Bone marrow (tissue), 2 donors: Measurements from ENCODE around the gene PPFIA4.
A peak's percentile ranks its signal among the peaks of the same experiment; 100 is the strongest.
"Not testable (repeated sequence)": the region's sequence is repeated elsewhere in the genome, so short reads cannot be mapped to it uniquely, and the experiment has no call there.

ENCODE experiments used
- DNase-seq, 2 donors: peaks; one replicate each; lab custom pipeline; 2025; lab: John Stamatoyannopoulos, UW

The PPFIA4 gene

GRCh38 chr1:203017061-203017460 lies 9.2 kb upstream of the PPFIA4 start:
- no peak for DNase-seq

- no peak for DNase-seq
Observed at GRCh38 chr1:203017692-203018091, 8.6 kb upstream of the PPFIA4 start.

DNA sequence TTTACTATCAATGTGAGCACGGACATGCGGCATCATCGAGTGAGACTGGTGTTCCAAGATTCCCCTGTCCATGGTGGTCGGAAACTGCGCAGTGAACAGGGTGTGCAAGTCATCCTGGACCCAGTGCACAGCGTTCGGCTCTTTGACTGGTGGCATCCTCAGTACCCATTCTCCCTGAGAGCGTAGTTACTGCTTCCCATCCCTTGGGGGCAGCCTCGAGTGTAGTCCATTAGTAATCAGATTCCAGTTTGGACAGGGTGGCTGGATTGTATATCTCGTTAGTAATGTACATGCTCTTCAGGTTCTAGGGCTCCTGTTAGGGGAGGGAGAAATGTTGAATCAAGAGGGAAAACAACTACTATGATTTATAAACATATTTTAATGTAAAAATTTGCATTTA lies 3.4 kb upstream of the PPFIA4 start:
- not testable (repeated sequence) for DNase-seq

DNA sequence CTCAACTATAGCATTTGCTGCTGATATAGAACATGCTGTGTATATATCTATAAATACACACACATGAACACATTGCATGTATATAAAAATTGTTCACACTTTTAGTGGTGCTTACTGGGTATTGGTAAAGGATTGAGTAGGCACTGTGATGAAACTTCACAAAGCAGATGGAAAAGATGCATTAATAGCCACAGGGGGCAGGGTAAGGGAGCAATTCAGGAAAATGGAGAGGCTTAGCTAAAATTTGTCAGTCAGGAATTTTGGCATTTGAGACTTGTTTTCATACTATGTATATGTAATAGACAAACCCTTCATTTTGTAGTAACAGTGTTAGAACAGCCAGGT lies 633 bp upstream of the PPFIA4 start:
- DNase-seq: no peak

- no peak for DNase-seq
Observed at GRCh38 chr1:203026666-203027663, 674 bp downstream of the PPFIA4 start.

DNA sequence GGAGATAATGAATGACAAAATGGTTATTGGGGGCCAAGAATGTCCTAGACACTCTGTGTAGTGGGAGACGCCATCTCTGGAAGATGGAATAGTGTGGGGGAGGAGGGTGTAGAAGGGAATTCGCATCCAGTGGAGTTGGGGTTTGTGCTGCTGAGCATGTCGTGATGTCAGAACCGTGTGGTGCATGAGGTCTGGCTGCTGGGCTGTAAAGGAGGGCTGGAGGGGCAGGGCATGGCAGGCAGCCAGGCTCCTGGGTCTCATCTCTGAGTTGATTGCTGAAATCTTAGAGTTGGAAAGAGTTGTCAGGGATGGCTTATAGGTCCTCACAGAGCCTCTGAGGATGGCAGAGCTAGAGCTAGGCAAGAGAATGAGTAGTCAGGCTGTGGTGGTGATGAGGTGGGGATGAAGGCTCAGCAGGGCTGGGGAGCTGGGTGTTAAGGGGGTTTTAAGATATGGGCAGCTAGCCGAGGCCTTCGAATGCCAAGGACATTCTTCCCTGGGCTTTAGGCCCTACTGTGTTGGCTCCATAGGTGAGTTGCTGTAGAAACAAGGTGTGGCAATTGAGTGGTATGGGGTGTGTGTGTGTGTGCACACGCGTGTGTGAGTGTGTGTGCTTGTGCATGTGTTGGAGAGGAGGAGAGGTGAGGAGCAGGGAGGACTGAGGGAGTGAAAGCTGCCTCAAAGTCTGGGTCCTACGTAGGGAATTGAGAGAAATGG lies 1.9 kb downstream of the PPFIA4 start:
- no peak for DNase-seq

DNA sequence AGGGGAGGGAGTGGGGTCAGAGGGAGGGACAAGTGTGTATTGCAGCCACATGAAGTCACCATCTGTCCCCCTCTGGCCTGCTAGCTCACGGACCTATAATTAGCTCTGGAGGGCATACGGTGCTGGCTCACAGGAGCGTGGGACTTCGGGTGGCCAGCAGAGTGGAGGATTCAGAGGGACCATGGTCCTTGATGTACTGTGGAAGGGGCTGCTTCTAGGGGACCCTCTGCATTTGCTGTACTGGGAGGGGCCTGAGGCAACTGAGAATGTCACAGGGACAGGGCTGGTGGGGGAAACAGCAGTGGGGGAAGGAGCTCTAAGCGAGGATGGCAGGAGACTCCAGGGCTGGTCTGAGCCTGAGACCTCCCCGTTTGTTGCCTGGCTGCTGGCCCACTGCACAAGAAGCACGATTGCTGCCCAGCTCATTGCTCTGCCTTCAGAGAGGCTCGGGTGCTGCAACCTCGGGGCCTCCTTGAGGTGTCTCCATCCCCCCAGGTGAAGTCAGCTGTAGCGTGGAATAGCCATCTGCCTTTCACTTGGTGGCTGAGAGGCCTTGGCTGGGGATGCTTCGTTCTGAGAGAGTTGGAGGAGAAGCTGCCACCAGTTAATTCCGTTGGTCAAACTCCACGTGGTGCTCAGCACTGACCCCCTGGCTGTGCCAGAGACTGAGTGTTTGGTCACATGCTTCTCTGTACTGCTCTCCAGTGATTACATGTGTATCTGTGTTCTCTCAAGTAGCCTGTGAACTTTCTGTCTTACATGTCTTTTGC lies 2.7 kb downstream of the PPFIA4 start:
- DNase-seq: no peak

GRCh38 chr1:203031467-203031866 lies 5.2 kb downstream of the PPFIA4 start:
- DNase-seq: no peak

GRCh38 chr1:203033287-203033686 lies 7.0 kb downstream of the PPFIA4 start:
- no peak for DNase-seq

DNA sequence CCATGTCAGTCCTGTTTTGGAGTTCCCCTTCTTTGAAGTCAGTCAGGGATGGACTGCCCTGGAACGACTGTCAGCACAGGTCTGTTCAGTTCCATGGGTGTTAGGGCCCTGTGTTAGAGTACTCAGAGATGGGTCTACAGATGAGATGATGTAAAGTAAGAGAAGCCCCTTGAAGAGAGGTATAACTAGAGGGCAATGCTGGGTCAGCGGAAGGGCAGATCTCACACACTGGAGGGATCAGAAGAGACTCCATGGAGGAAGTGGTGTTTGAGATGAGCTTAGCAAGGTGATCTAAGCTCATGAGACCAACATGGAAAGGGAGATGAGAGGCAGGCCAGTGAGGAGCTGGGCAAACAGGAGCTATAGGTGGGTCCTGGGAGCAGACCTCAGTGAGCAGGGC lies 7.6 kb downstream of the PPFIA4 start:
- no peak for DNase-seq

- DNase-seq: no peak
Observed at GRCh38 chr1:203034422-203035110, 8.3 kb downstream of the PPFIA4 start.

DNA sequence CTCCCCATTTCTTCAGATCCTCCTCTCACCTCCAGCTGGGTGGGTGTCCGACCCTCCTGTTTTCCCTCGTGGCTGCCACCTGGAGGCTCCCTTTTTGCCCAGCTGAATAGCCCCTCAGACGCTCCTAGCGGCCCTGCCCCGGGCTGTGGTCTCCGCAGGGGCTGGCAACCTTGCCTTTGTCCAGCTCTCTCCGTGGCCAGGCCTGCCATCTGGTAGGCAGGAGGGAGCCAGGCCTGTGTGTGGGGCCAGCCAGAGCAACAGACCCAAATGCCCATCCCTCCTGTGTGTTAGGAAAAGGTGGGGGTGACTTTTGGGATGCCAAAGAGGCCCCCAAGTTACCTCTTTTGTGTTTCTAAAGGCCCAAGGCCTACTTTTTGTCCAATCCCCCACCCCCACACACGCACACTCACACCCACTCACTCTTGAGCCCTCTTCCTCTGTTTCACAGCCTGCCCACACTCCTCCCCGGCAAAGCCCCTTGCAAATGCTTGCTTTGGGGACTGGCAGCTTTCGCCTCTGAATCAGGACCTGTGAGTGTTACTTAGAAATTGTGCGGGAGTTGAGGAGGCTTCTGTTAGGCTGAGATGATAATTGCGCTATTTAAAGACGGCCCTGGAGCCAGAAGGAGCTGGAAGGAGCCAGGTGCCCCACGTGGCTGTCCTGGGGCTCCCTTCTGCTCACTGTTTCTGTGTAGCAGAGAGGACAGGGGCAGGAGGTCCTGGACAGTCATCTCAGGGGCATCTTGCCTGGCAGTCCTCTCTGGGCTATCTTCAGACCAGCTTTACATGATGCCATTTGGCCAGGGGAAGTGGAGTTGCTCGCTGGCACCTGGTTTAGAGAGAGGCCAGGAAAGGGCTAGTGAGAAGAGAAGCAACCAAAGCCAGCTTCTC lies 9.1 kb downstream of the PPFIA4 start:
- DNase-seq: no peak

GRCh38 chr1:203036135-203036534 lies 9.8 kb downstream of the PPFIA4 start:
- DNase-seq: no peak

DNA sequence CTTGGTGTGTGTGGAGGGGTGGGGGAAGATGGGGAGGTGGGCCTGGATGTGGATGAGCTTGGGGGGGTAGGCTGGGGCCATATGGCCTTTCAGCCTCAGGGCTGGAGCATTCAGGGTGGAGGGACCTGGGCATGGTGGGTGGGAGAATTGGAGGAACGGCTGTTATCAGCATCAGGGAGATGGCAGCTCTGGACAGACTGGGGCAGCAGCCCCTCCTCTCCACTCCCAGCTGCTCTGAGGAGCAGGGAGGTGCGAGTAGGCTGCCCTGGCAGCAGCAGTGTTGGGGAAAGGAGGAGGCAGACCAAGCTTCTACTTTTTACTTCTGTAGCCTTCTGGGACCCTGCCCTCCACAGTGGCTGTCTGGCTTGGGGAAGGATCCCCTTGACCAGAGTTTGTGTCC lies 10.2 kb downstream of the PPFIA4 start:
- no peak for DNase-seq

- no peak for DNase-seq
Observed at GRCh38 chr1:203037509-203038190, 11.4 kb downstream of the PPFIA4 start.

- DNase-seq: peak in 1 of 2 donors; percentile 65
Observed at GRCh38 chr1:203038217-203038741, 12.0 kb downstream of the PPFIA4 start.

DNA sequence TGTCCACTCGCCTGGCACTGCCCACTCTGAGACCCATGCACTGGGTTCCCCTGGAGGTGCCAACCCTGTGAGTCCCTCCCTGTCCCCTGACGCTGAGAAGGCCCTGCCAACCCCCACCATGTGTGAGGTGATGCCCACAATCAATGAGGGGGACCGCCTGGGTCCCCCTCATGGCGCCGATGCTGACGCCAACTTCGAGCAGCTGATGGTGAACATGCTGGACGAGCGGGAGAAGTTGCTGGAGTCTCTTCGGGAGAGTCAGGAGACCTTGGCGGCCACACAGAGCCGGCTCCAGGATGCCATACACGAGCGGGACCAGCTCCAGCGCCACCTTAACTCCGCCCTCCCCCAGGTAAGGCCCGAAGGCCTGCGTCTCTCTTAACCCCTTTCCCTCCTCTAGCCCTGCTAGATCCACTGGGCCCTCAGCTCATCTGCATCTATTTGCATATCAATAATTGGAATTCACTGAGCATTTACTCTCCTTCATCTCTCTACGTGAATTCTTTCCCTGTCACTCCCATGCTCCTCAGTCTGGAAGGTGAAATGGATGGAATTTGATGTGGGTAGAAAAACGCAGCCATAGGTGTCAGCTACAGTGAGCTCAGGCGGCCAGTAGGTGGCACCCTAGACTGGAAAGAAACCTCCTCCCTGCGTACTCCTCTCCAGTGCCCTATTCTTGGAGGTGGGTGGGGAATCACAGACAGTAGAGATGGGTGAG lies 12.8 kb downstream of the PPFIA4 start:
- peak in 1 of 2 donors; percentile 58 for DNase-seq

DNA sequence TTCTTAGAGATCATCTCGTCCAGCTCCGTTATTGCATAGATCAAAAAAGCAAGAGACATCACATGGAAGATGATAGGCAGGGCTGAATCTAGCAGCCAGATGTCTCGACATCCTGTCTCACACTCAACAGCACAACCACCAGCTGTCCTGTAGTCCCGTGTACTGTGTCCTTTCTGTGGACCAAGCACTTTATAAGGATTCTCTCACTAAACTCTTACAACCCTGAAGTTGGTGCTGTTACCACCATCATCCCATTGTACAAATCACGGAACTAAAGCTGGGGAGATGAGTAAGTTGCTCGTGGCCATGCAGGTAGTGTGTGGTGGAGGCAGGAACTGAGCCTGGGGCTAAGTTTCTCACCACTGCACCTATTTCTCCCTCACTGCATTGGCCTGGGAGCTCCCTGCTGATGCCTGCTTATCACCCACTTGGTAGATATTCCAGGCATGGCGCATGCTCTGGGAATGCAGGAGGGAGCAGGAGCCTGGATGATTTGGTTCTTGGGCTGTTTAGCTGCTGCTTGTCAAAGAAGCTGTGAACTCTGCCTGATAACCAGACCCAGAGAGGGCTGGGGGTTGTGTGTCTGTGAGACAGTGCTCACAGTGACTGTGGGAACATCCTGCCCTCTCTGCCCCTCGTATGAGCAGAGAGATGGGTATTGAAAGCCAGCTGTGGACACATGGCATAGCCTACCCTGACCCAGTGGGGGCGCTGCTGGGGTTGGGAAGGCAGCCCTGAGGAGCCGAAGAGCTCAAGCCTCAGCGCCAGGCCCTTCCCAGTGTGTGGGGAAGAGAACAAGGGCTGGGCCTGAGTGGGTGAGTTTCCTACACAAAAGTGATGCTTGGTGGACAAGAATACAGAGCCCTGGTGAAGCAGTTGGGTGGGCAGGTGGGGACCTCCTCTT lies 13.6 kb downstream of the PPFIA4 start:
- DNase-seq: no peak
